ENCODE data around the gene BRINP3.
"Not testable (repeated sequence)": the region's sequence is repeated elsewhere in the genome, so short reads cannot be mapped to it uniquely, and the experiment has no call there.

Gene BRINP3

GRCh38 chr1:190176776-190177175, 300.9 kb downstream of the BRINP3 start:
- DNase-seq: no peak

GRCh38 chr1:190175320-190175719, 302.3 kb downstream of the BRINP3 start:
- DNase-seq: no peak

- no peak for DNase-seq
Measured at GRCh38 chr1:190172651-190173430, 304.8 kb downstream of the BRINP3 start.

GRCh38 chr1:190170321-190170720, 307.3 kb downstream of the BRINP3 start:
- DNase-seq: no peak

GRCh38 chr1:190169311-190170067, 308.2 kb downstream of the BRINP3 start:
- DNase-seq: no peak

GRCh38 chr1:190168893-190169280, 308.8 kb downstream of the BRINP3 start:
- DNase-seq: no peak

- DNase-seq: no peak
Measured at GRCh38 chr1:190168116-190168892, 309.4 kb downstream of the BRINP3 start.

- DNase-seq: no peak
Measured at GRCh38 chr1:190159146-190159545, 318.5 kb downstream of the BRINP3 start.

GRCh38 chr1:190154744-190155143, 322.9 kb downstream of the BRINP3 start:
- no peak for DNase-seq

GRCh38 chr1:190147616-190148015, 330.0 kb downstream of the BRINP3 start:
- no peak for DNase-seq

- DNase-seq: no peak
Measured at GRCh38 chr1:190144650-190145049, 333.0 kb downstream of the BRINP3 start.

- DNase-seq: no peak
Measured at GRCh38 chr1:190140644-190141043, 337.0 kb downstream of the BRINP3 start.

GRCh38 chr1:190138702-190139101, 339.0 kb downstream of the BRINP3 start:
- no peak for DNase-seq

GRCh38 chr1:190138266-190138665, 339.4 kb downstream of the BRINP3 start:
- no peak for DNase-seq

- DNase-seq: no peak
Measured at GRCh38 chr1:190129366-190129765, 348.3 kb downstream of the BRINP3 start.

- DNase-seq: no peak
Measured at GRCh38 chr1:190126728-190127127, 350.9 kb downstream of the BRINP3 start.

GRCh38 chr1:190124068-190124467, 353.6 kb downstream of the BRINP3 start:
- no peak for DNase-seq

GRCh38 chr1:190120564-190120963, 357.1 kb downstream of the BRINP3 start:
- not testable (repeated sequence) for DNase-seq

GRCh38 chr1:190119683-190120082, 358.0 kb downstream of the BRINP3 start:
- no peak for DNase-seq

GRCh38 chr1:190116921-190117320, 360.7 kb downstream of the BRINP3 start:
- DNase-seq: no peak

GRCh38 chr1:190104961-190105360, 372.7 kb downstream of the BRINP3 start:
- DNase-seq: no peak

- no peak for DNase-seq
Measured at GRCh38 chr1:190102757-190103326, 374.8 kb downstream of the BRINP3 start.

- DNase-seq: no peak
Measured at GRCh38 chr1:190101756-190102155, 375.9 kb downstream of the BRINP3 start.

All from stimulated activated CD4-positive, alpha-beta T cell treated with anti-CD3 and anti-CD28 coated beads, Interleukin-2, amount 100 ng/mL, for 48 hours (primary cell).